ENCODE measurements around the gene SCTR.

The SCTR gene

GRCh38 chr2:119419065-119419464, 105.2 kb downstream of the SCTR start:
- TF ChIP-seq CTCF (IDR thresholded peaks at IDR 0.05; ENCODE audit: low read depth, low read length), result no peak
- DNase-seq (ENCODE audit: extremely low read depth, low read depth), result no peak

GRCh38 chr2:119417908-119418307, 106.4 kb downstream of the SCTR start:
- TF ChIP-seq CTCF (IDR thresholded peaks at IDR 0.05; ENCODE audit: low read depth, low read length), result no peak
- DNase-seq (ENCODE audit: extremely low read depth, low read depth), result no peak

- no peak for DNase-seq (ENCODE audit: extremely low read depth, low read depth)
These were observed 107.9 kb downstream of the SCTR start for GRCh38 chr2:119416299-119416923.

GRCh38 chr2:119415630-119416029, 108.7 kb downstream of the SCTR start:
- no peak for DNase-seq (ENCODE audit: extremely low read depth, low read depth)
- TF ChIP-seq CTCF (IDR thresholded peaks at IDR 0.05; ENCODE audit: low read depth, low read length), result no peak

More at GRCh38 chr2:119416299-119416923, 107.9 kb downstream of the SCTR start:
- no peak for TF ChIP-seq CTCF (IDR thresholded peaks at IDR 0.05; ENCODE audit: low read depth, low read length)

- no peak for DNase-seq (ENCODE audit: extremely low read depth, low read depth)
- no peak for TF ChIP-seq CTCF (IDR thresholded peaks at IDR 0.05; ENCODE audit: low read depth, low read length)
These were observed 109.4 kb downstream of the SCTR start for GRCh38 chr2:119414894-119415293.

GRCh38 chr2:119409506-119409905, 114.8 kb downstream of the SCTR start:
- DNase-seq (ENCODE audit: extremely low read depth, low read depth), result no peak
- TF ChIP-seq CTCF (IDR thresholded peaks at IDR 0.05; ENCODE audit: low read depth, low read length), result no peak

- DNase-seq (ENCODE audit: extremely low read depth, low read depth), result no peak
- TF ChIP-seq CTCF (IDR thresholded peaks at IDR 0.05; ENCODE audit: low read depth, low read length), result no peak
These were observed 116.1 kb downstream of the SCTR start for GRCh38 chr2:119408221-119408619.
